Sigmoid colon (tissue), 4 donors: ENCODE measurements around the gene PLA2G5.

ENCODE experiments used
- CTCF ChIP-seq, 4 experiments: fragments of 450-650 bp in 3 of 4; fragments of 200-600 bp in 1 of 4; IDR thresholded peaks; one replicate each; pipeline ENCODE4 v1.5.1; 2016 to 2019; ENCODE audit warnings: antibody characterized with exemption in 4 of 4, mild to moderate bottlenecking in 3 of 4, moderate library complexity in 2 of 4
- EP300 ChIP-seq, 4 donors: sonication (generic); formaldehyde crosslinking; IDR thresholded peaks; one replicate each; pipeline ENCODE4 v1.6.1; 2017; ENCODE audit warnings: antibody characterized with exemption in 4 of 4
- POLR2A ChIP-seq, 2 donors: fragments of 450-650 bp; IDR thresholded peaks; one replicate each; pipeline ENCODE4 v1.6.1; 2016; ENCODE audit warnings: antibody characterized with exemption in 2 of 2, mild to moderate bottlenecking in 2 of 2, moderate library complexity in 2 of 2
- POLR2AphosphoS5 ChIP-seq, 4 donors: sonication (generic); formaldehyde crosslinking; IDR thresholded peaks; one replicate each; pipeline ENCODE4 v1.6.1; 2017; ENCODE audit warnings: antibody characterized with exemption in 4 of 4

- no peak for TF ChIP-seq CTCF (IDR thresholded peaks at IDR 0.05)
- TF ChIP-seq EP300 (IDR thresholded peaks at IDR 0.05) = no peak
- no peak for TF ChIP-seq POLR2A (IDR thresholded peaks at IDR 0.05)
- TF ChIP-seq POLR2AphosphoS5 (IDR thresholded peaks at IDR 0.05) = no peak
These were observed 12.8 kb downstream of the PLA2G5 start for GRCh38 chr1:20082772-20083171.
